HEK293 (cell line): ENCODE measurements around the gene CCN2.

Source experiments
- MEIS1 ChIP-seq: sonication (generic); formaldehyde crosslinking; IDR thresholded peaks from 2 replicates; pipeline ENCODE4 v1.8.1; 2022; ENCODE audit warnings: missing genetic modification reagents, mild to moderate bottlenecking, borderline replicate concordance
- OVOL3 ChIP-seq: fragments of 450-650 bp; formaldehyde crosslinking; IDR thresholded peaks from 2 replicates; pipeline ENCODE4 v1.5.1; 2016; ENCODE audit warnings: missing biosample characterization, missing genetic modification characterization
- SETDB1 ChIP-seq: IDR thresholded peaks from one replicate; pipeline ENCODE4 v1.6.1; 2017; ENCODE audit warnings: mild to moderate bottlenecking, low read length, moderate library complexity, mixed read lengths; ENCODE audit not compliant: insufficient read length
- YY1 ChIP-seq: fragments of 450-650 bp; formaldehyde crosslinking; IDR thresholded peaks from 2 replicates; pipeline ENCODE4 v1.5.1; 2018; ENCODE audit warnings: missing biosample characterization, missing genetic modification characterization
- ZNF624 ChIP-seq: fragments of 450-650 bp; formaldehyde crosslinking; IDR thresholded peaks from 2 replicates; pipeline ENCODE4 v1.5.1; 2017; ENCODE audit warnings: missing biosample characterization, missing genetic modification characterization
- ZNF768 ChIP-seq: fragments of 450-650 bp; formaldehyde crosslinking; IDR thresholded peaks from 2 replicates; pipeline ENCODE4 v1.5.1; 2018; ENCODE audit warnings: missing biosample characterization, mild to moderate bottlenecking, missing genetic modification characterization
- TF ChIP-seq, protein P1 (sequence below): fragments of 450-650 bp; formaldehyde crosslinking; IDR thresholded peaks from 2 replicates; pipeline ENCODE4 v1.5.1; 2016; ENCODE audit warnings: missing biosample characterization, missing genetic modification characterization
- TF ChIP-seq, protein P2 (sequence below): fragments of 450-650 bp; formaldehyde crosslinking; IDR thresholded peaks from 2 replicates; pipeline ENCODE4 v1.5.1; 2016; ENCODE audit warnings: missing biosample characterization, missing genetic modification characterization
- TF ChIP-seq, protein P3 (sequence below): fragments of 450-650 bp; formaldehyde crosslinking; IDR thresholded peaks from 2 replicates; pipeline ENCODE4 v1.5.1; 2016; ENCODE audit warnings: missing biosample characterization, missing genetic modification characterization
- TF ChIP-seq, protein P4 (sequence below): fragments of 450-650 bp; formaldehyde crosslinking; conservative IDR thresholded peaks from 2 replicates; pipeline ENCODE4 v1.5.1; 2016; ENCODE audit warnings: low read depth, missing biosample characterization, missing genetic modification characterization

DNA sequence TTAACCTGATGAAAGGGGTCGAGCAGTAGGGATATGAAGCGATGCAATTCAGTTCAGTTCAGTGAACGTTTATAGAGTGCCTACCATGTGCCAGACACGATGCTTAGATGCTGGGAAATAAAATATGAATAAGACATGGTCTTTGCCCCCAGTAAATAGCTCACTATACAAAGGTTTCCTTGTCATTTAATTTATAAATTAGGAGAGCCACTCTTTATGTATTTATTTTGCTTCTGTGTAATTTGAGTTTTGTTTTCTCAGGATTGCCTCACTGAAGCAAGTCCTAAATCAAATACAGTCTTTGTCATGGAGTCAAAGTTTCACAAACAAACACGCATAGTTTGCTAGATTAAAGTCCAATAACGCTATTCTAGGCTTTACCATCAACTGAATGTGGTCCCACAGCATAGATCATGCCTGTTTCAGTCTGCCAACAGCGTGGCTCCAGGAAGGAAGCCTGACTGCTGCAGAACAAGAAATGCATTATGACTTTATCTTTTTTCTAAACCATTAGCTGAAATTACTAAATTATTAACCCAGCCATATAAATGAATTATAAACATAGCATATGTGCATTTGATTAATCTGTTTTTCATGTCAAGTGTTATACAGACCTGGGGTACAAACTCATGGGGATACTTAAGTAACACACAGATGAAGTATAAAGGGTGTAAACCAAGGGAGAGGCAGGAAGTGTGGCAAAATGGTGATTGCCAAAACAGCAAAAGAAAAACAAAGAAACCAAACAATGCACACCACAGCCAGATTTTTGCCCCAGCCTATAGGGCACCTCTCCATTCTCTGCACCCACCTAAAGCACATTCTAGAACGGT lies 29.8 kb upstream of the CCN2 start:
- TF ChIP-seq OVOL3 (tag by site-specific recombination) (no peak), YY1 (tag by site-specific recombination) (no peak), SETDB1 (no peak), ZNF768 (tag by site-specific recombination) (no peak), MEIS1 (CRISPR knock-in tag) (no peak), ZNF624 (tag by site-specific recombination) (no peak)
- TF ChIP-seq, protein P1, sequence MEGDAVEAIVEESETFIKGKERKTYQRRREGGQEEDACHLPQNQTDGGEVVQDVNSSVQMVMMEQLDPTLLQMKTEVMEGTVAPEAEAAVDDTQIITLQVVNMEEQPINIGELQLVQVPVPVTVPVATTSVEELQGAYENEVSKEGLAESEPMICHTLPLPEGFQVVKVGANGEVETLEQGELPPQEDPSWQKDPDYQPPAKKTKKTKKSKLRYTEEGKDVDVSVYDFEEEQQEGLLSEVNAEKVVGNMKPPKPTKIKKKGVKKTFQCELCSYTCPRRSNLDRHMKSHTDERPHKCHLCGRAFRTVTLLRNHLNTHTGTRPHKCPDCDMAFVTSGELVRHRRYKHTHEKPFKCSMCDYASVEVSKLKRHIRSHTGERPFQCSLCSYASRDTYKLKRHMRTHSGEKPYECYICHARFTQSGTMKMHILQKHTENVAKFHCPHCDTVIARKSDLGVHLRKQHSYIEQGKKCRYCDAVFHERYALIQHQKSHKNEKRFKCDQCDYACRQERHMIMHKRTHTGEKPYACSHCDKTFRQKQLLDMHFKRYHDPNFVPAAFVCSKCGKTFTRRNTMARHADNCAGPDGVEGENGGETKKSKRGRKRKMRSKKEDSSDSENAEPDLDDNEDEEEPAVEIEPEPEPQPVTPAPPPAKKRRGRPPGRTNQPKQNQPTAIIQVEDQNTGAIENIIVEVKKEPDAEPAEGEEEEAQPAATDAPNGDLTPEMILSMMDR (tag by site-specific recombination) = no peak
- TF ChIP-seq, protein P2, sequence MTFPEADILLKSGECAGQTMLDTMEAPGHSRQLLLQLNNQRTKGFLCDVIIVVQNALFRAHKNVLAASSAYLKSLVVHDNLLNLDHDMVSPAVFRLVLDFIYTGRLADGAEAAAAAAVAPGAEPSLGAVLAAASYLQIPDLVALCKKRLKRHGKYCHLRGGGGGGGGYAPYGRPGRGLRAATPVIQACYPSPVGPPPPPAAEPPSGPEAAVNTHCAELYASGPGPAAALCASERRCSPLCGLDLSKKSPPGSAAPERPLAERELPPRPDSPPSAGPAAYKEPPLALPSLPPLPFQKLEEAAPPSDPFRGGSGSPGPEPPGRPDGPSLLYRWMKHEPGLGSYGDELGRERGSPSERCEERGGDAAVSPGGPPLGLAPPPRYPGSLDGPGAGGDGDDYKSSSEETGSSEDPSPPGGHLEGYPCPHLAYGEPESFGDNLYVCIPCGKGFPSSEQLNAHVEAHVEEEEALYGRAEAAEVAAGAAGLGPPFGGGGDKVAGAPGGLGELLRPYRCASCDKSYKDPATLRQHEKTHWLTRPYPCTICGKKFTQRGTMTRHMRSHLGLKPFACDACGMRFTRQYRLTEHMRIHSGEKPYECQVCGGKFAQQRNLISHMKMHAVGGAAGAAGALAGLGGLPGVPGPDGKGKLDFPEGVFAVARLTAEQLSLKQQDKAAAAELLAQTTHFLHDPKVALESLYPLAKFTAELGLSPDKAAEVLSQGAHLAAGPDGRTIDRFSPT (tag by site-specific recombination) = no peak
- TF ChIP-seq, protein P3, sequence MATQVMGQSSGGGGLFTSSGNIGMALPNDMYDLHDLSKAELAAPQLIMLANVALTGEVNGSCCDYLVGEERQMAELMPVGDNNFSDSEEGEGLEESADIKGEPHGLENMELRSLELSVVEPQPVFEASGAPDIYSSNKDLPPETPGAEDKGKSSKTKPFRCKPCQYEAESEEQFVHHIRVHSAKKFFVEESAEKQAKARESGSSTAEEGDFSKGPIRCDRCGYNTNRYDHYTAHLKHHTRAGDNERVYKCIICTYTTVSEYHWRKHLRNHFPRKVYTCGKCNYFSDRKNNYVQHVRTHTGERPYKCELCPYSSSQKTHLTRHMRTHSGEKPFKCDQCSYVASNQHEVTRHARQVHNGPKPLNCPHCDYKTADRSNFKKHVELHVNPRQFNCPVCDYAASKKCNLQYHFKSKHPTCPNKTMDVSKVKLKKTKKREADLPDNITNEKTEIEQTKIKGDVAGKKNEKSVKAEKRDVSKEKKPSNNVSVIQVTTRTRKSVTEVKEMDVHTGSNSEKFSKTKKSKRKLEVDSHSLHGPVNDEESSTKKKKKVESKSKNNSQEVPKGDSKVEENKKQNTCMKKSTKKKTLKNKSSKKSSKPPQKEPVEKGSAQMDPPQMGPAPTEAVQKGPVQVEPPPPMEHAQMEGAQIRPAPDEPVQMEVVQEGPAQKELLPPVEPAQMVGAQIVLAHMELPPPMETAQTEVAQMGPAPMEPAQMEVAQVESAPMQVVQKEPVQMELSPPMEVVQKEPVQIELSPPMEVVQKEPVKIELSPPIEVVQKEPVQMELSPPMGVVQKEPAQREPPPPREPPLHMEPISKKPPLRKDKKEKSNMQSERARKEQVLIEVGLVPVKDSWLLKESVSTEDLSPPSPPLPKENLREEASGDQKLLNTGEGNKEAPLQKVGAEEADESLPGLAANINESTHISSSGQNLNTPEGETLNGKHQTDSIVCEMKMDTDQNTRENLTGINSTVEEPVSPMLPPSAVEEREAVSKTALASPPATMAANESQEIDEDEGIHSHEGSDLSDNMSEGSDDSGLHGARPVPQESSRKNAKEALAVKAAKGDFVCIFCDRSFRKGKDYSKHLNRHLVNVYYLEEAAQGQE (tag by site-specific recombination) = no peak
- TF ChIP-seq, protein P4, sequence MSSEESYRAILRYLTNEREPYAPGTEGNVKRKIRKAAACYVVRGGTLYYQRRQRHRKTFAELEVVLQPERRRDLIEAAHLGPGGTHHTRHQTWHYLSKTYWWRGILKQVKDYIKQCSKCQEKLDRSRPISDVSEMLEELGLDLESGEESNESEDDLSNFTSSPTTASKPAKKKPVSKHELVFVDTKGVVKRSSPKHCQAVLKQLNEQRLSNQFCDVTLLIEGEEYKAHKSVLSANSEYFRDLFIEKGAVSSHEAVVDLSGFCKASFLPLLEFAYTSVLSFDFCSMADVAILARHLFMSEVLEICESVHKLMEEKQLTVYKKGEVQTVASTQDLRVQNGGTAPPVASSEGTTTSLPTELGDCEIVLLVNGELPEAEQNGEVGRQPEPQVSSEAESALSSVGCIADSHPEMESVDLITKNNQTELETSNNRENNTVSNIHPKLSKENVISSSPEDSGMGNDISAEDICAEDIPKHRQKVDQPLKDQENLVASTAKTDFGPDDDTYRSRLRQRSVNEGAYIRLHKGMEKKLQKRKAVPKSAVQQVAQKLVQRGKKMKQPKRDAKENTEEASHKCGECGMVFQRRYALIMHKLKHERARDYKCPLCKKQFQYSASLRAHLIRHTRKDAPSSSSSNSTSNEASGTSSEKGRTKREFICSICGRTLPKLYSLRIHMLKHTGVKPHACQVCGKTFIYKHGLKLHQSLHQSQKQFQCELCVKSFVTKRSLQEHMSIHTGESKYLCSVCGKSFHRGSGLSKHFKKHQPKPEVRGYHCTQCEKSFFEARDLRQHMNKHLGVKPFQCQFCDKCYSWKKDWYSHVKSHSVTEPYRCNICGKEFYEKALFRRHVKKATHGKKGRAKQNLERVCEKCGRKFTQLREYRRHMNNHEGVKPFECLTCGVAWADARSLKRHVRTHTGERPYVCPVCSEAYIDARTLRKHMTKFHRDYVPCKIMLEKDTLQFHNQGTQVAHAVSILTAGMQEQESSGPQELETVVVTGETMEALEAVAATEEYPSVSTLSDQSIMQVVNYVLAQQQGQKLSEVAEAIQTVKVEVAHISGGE (tag by site-specific recombination) = no peak
